Loucy (cell line): Measurements from ENCODE around the gene IQCN.

Experiments
- CTCF ChIP-seq: fragments of 200-600 bp; sonication (generic); conservative IDR thresholded peaks from 2 replicates; pipeline ENCODE4 v1.5.1; 2014; ENCODE audit warnings: mild to moderate bottlenecking, antibody characterized with exemption, low read length
- EZH2phosphoT487 ChIP-seq: fragments of 200-600 bp; IDR thresholded peaks from 2 replicates; pipeline ENCODE4 v1.6.1; 2018; ENCODE audit warnings: antibody characterized with exemption, mild to moderate bottlenecking, moderate library complexity, borderline replicate concordance

DNA sequence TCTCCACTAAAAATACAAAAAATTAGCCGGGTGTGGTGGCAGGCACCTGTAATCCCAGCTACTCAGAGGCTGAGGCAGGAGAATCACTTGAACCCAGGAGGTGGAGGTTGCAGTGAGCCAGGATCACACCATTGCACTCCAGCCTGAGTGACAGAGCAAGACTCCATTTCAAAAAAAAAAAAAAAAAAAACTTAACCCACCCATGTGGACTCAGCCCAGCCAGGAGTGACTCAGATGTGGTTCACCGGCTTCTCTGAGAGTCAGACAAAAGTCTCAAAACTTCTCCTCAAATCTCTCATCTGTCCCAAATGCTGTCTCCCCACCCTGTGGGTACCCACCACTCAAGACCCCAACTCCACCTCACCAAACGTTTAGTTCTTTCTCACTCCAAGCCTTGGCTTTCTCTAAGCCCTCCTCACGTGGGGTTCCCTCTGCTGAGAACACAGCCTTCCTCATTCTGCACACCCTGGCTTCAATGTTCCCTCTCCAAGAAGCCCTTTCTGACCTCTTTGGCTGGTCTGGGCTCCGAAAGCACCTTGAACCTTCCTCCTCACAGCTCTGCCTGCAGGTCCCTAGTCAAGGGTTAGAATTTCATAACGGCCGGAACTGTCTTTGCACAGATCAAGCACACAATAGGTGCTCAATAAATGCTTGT, 59.3 kb downstream of the IQCN start:
- no peak for TF ChIP-seq CTCF
- no peak for TF ChIP-seq EZH2phosphoT487
